K562 (cell line): ENCODE results near the gene EPHB4. TPM values are rescaled to one million over a fixed set of nuclear protein-coding genes. Genes with fewer than 3 reads are reported as not detected.

Source experiments
- ATAC-seq: fragments of 200-7000 bp; cut with Tn5 transposase; 3 replicates; pipeline ENCODE4 v1.9.1; 2020; ENCODE audit warnings: moderate library complexity
- BruUV-seq: library from RNA; stranded (reverse); fragments of 400-500 nt; replicated peaks from 2 replicates; lab custom pipeline; 2021; lab: Mats Ljungman, UMichigan
- CTCF ChIA-PET: fragments of 300-600 bp; formaldehyde crosslinking; extraction: SDS; loops from one replicate; lab custom pipeline; 2021; ENCODE audit warnings: low intra/inter-chr PET ratio; lab: Yijun Ruan, JAX
- POLR2A ChIA-PET: fragments of 300-600, 350-650 bp; sonication (Branson Sonifier 250); formaldehyde crosslinking; extraction: SDS; loops from one replicate; lab custom pipeline; 2021; ENCODE audit warnings: antibody characterized with exemption, inconsistent platforms; lab: Yijun Ruan, JAX
- DNase-seq, 4 experiments: peaks; one replicate each; pipeline versions ENCODE4 v3.0.0 to v3.0.0-alpha.2; 2011 to 2018; ENCODE audit warnings: low spot score in 3 of 4, mixed read lengths in 3 of 4; ENCODE audit errors: extremely low read depth in 1 of 4
- FAIRE-seq: peaks from 2 replicates; lab custom pipeline; 2011; peaks lifted over from hg19 to GRCh38; lab: Jason Lieb, UNC
- H2AFZ ChIP-seq: 2 replicates; pipeline ENCODE4 v1.6.0; 2011; ENCODE audit warnings: low read depth, low read length, control low read depth, inconsistent platforms
- H3K27ac ChIP-seq: fragments of 200-600 bp; 3 replicates; pipeline ENCODE4 v1.8.0; 2011; ENCODE audit warnings: low read depth, mild to moderate bottlenecking, control low read depth, inconsistent platforms, low read length, moderate library complexity, mixed read lengths; ENCODE audit errors: extremely low read depth
- H3K27me3 ChIP-seq, 2 experiments: fragments of 300-600 bp in 1 of 2; 2 replicates in 1 of 2; 3 replicates in 1 of 2; pipeline versions ENCODE4 v1.6.0 to v1.8.0; 2011; ENCODE audit warnings: inconsistent platforms in 2 of 2, low read length in 2 of 2, mild to moderate bottlenecking in 1 of 2, mixed read lengths in 1 of 2, moderate library complexity in 1 of 2; ENCODE audit not compliant: control insufficient read depth in 2 of 2, insufficient read depth in 2 of 2
- H3K36me3 ChIP-seq: fragments of 300-600 bp; 3 replicates; pipeline ENCODE4 v1.8.0; 2011; ENCODE audit warnings: mild to moderate bottlenecking, low read length, inconsistent platforms; ENCODE audit not compliant: control insufficient read depth, insufficient read depth
- H3K4me1 ChIP-seq, 2 experiments: fragments of 200-600 bp in 1 of 2; replicated peaks in 1 of 2; 2 replicates in 1 of 2; 3 replicates in 1 of 2; pipeline versions ENCODE4 v1.5.1 to v1.8.0; 2011; ENCODE audit warnings: inconsistent platforms in 2 of 2, low read length in 2 of 2, mild to moderate bottlenecking in 1 of 2, mixed read lengths in 1 of 2, moderate library complexity in 1 of 2; ENCODE audit not compliant: control insufficient read depth in 2 of 2, insufficient read depth in 2 of 2
- H3K4me2 ChIP-seq: 2 replicates; pipeline ENCODE4 v1.6.1; 2011; ENCODE audit warnings: low read length, control low read depth, inconsistent platforms, mixed read lengths; ENCODE audit not compliant: insufficient read depth
- H3K4me3 ChIP-seq: fragments of 200-600 bp; sonication (generic), shearing (Covaris generic); 2 replicates; pipeline ENCODE4 v1.5.1; 2016; ENCODE audit warnings: control low read depth, inconsistent platforms
- H3K79me2 ChIP-seq: fragments of 200-600 bp; 3 replicates; pipeline ENCODE4 v1.8.0; 2011; ENCODE audit warnings: low read length, inconsistent platforms; ENCODE audit not compliant: control insufficient read depth, insufficient read depth
- H3K9ac ChIP-seq, 2 experiments: 2 replicates each; pipeline versions ENCODE4 v1.6.0 to v1.6.1; 2011; ENCODE audit warnings: low read depth in 2 of 2, low read length in 2 of 2, control low read depth in 1 of 2, inconsistent platforms in 1 of 2, mild to moderate bottlenecking in 1 of 2, mixed read lengths in 1 of 2; ENCODE audit not compliant: insufficient read depth in 1 of 2
- H3K9me1 ChIP-seq: one replicate; pipeline ENCODE4 v1.6.0; 2011; ENCODE audit warnings: inconsistent platforms, mild to moderate bottlenecking, low read length, moderate library complexity; ENCODE audit not compliant: control insufficient read depth, insufficient read depth
- H3K9me3 ChIP-seq: replicated peaks from 2 replicates; pipeline ENCODE4 v1.5.1; 2011; ENCODE audit warnings: low read depth, low read length, inconsistent platforms; ENCODE audit not compliant: control insufficient read depth, insufficient read depth
- H4K20me1 ChIP-seq: replicated peaks from 2 replicates; pipeline ENCODE4 v1.6.1; 2011; ENCODE audit warnings: low read length, inconsistent platforms, mixed read lengths; ENCODE audit not compliant: control insufficient read depth, insufficient read depth
- E4F1 ChIP-seq: fragments of 250-450 bp; sonication (Bioruptor Pico); IDR thresholded peaks from 2 replicates; pipeline ENCODE4 v1.5.0; 2021; ENCODE audit warnings: mild to moderate bottlenecking, borderline replicate concordance
- ETS2 ChIP-seq: IDR thresholded peaks from 2 replicates; pipeline ENCODE4 v1.6.1; 2016; ENCODE audit warnings: borderline replicate concordance, missing genetic modification characterization, mild to moderate bottlenecking, moderate library complexity, missing compliant biosample characterization; ENCODE audit not compliant: poor library complexity, severe bottlenecking
- FOXP1 ChIP-seq: sonication (generic); formaldehyde crosslinking; IDR thresholded peaks from 2 replicates; pipeline ENCODE4 v1.8.0; 2022; ENCODE audit warnings: mild to moderate bottlenecking, missing genetic modification reagents
- GABPB1 ChIP-seq: sonication (generic); formaldehyde crosslinking; IDR thresholded peaks from 2 replicates; pipeline ENCODE4 v1.8.0; 2022; ENCODE audit warnings: mild to moderate bottlenecking, missing genetic modification reagents
- HNRNPL ChIP-seq: fragments of 200-400 bp; formaldehyde crosslinking; IDR thresholded peaks from 2 replicates; pipeline ENCODE4 v1.6.1; 2017; ENCODE audit warnings: low read depth, mild to moderate bottlenecking, low read length
- PCBP1 ChIP-seq: fragments of 200-400 bp; formaldehyde crosslinking; IDR thresholded peaks from 2 replicates; pipeline ENCODE4 v1.6.1; 2018; ENCODE audit warnings: mild to moderate bottlenecking, low read depth, low read length; ENCODE audit not compliant: poor library complexity, severe bottlenecking
- RBM14 ChIP-seq: fragments of 200-400 bp; formaldehyde crosslinking; IDR thresholded peaks from 2 replicates; pipeline ENCODE4 v1.6.1; 2018; ENCODE audit warnings: low read depth, mild to moderate bottlenecking, low read length, moderate library complexity, borderline replicate concordance; ENCODE audit not compliant: insufficient read depth
- RBM22 ChIP-seq: fragments of 200-400 bp; formaldehyde crosslinking; IDR thresholded peaks from 2 replicates; pipeline ENCODE4 v1.6.1; 2018; ENCODE audit warnings: low read length, low read depth; ENCODE audit not compliant: poor library complexity, severe bottlenecking
- RFX7 ChIP-seq: fragments of 250-450 bp; sonication (Bioruptor Pico); IDR thresholded peaks from 2 replicates; pipeline ENCODE4 v1.5.1; 2021; ENCODE audit warnings: mild to moderate bottlenecking
- ZBTB33 ChIP-seq: sonication (generic); formaldehyde crosslinking; IDR thresholded peaks from 2 replicates; pipeline ENCODE4 v1.8.1; 2023; ENCODE audit warnings: mild to moderate bottlenecking, missing genetic modification reagents
- ZNF518B ChIP-seq: fragments of 250-450 bp; sonication (Bioruptor Pico); IDR thresholded peaks from 2 replicates; pipeline ENCODE4 v1.5.0; 2021; ENCODE audit warnings: mild to moderate bottlenecking, moderate library complexity
- WGBS: fragments of 100-300 bp; shearing (Covaris generic); methylation state at CpG from one replicate; pipeline ENCODE4 v1.1.6; 2016; ENCODE audit warnings: low coverage, mixed read lengths; ENCODE audit not compliant: insufficient coverage; ENCODE audit errors: missing lambda C conversion rate; 5-methylcytosine and 5-hydroxymethylcytosine counted together
- in situ Hi-C: fragments of 300-500 bp; cut with MboI; formaldehyde crosslinking; loops from 4 replicates; pipeline ENCODE4 v1.15.0; 2018; ENCODE audit warnings: inconsistent platforms, mixed read lengths
- intact Hi-C: fragments of 100-400 bp; cut with micrococcal nuclease; formaldehyde crosslinking; loops from 2 replicates; pipeline ENCODE4 v1.14.2; 2022
- polyA plus RNA-seq, 8 experiments: library from polyadenylated mRNA; depleted of rRNA in 4 of 8; stranded (reverse) in 5 of 8; unstranded in 3 of 8; fragments of >200 nt; fragmentation: Nextera tagmentation in 2 of 8; fragmentation: Illumina TruSeq in 1 of 8; extraction: Ambion mirVana in 2 of 8; extraction: Trizol in 1 of 8; gene quantifications; 2 replicates each; pipeline versions ENCODE4 v1.2.1 to v1.2.3, GENCODE V29; 2011 to 2014; ENCODE audit warnings: inconsistent platforms in 1 of 8, missing spikeins in 1 of 8
- total RNA-seq, 7 experiments: library from RNA; depleted of rRNA in 6 of 7; stranded (reverse); fragments of >200 nt in 6 of 7; fragmentation: Illumina TruSeq in 2 of 7; extraction: Trizol in 2 of 7; gene quantifications; 2 replicates each; pipeline versions ENCODE4 v1.2.1 to v1.2.3, GENCODE V29; 2011 to 2021; ENCODE audit warnings: low replicate concordance in 1 of 7

Gene EPHB4
- total and polyA plus RNA-seq, 9 of the 15 experiments (the other 6 are each of a cell fraction or from before 2014, with no cell fraction given), result 1.2 to 82.1 (median 37.9) TPM

- no peak for FAIRE-seq
- intact Hi-C loops (no loop called here), in situ Hi-C loops (no loop called here)
- Histone ChIP-seq H3K4me2 (peak overlapping the region; percentile 95; the same call in 1 of the 2 replicates), H3K9me3 (no peaks in the 10 kb centered on the region), H3K9me1 (no peaks in the 10 kb centered on the region), H3K79me2 (peaks cover 31% of the 10 kb centered on the region), H3K27ac (peak overlapping the region; percentile 97), H3K4me1 (peaks cover 18 to 55% of the 10 kb centered on the region in 2 experiments), H2AFZ (peak overlapping the region; percentile 82), H3K9ac (peak overlapping the region; percentile 98), H3K36me3 (peaks cover 40% of the 10 kb centered on the region; the same call in 2 of the 3 replicates), H3K4me3 (0 out of 2 replicates have a peak overlapping the region, but pooled peaks have one; percentile 90), H3K27me3 (no peaks in the 10 kb centered on the region; a peak in 1 of 5 replicates), H4K20me1 (no peaks in the 10 kb centered on the region)
- no peak for ATAC-seq
- no TSS peak for BruUV-seq
- TF ChIP-seq ETS2, result no peak
- TF ChIP-seq GABPB1 (CRISPR knock-in tag), result no peak
- peak; percentile 20 for TF ChIP-seq PCBP1
- no peak for TF ChIP-seq E4F1
- TF ChIP-seq RBM22, result peak; percentile 15
- peak; percentile 6; the same call in 1 of the 2 replicates for TF ChIP-seq FOXP1
- 0 out of 2 replicates have a peak, but pooled peaks have one; percentile 73 for TF ChIP-seq RBM14
- TF ChIP-seq ZNF518B (CRISPR knock-in tag), result no peak
- peak; percentile 94 for TF ChIP-seq HNRNPL
- 0 out of 2 replicates have a peak, but pooled peaks have one; percentile 2 for TF ChIP-seq ZBTB33 (CRISPR knock-in tag)
- TF ChIP-seq RFX7 (CRISPR knock-in tag), result no peak
- ChIA-PET CTCF (interaction anchor here (0.6 kb wide), 1 partner anchor 172 kb away, joined by 3 read pairs; the partner anchor contains the start of gene GIGYF1), POLR2A (interaction anchor here (0.6 to 1.0 kb wide), 4 partner anchors 12 to 437 kb away, joined by 3 to 6 read pairs (median 3); no protein-coding TSS in a partner anchor)
- no peak for DNase-seq
- 97% methylated on average over 27 of the region's 46 CpGs for WGBS
Measured at GRCh38 chr7:100865938-100866728, 38.8 kb upstream of the EPHB4 start.
